HepG2 (cell line): ENCODE measurements around the gene VWA2. TPM values are rescaled to one million over a fixed set of nuclear protein-coding genes. Genes with fewer than 3 reads are reported as not detected.
"Not testable (repeated sequence)": the region's sequence is repeated elsewhere in the genome, so short reads cannot be mapped to it uniquely, and the experiment has no call there.

ENCODE experiments used
- ATAC-seq: fragments of 200-7000 bp; cut with Tn5 transposase; 3 replicates; pipeline ENCODE4 v1.9.1; 2020; ENCODE audit warnings: mild to moderate bottlenecking, moderate library complexity
- BruUV-seq: library from RNA; stranded (reverse); fragments of 400-500 nt; replicated peaks from 2 replicates; lab custom pipeline; 2021; lab: Mats Ljungman, UMichigan
- CTCF ChIA-PET: fragments of 300-600 bp; formaldehyde crosslinking; extraction: SDS; loops from one replicate; lab custom pipeline; 2021; ENCODE audit warnings: low total read pairs, inconsistent platforms, low intra/inter-chr PET ratio; lab: Yijun Ruan, JAX
- POLR2A ChIA-PET: fragments of 350-600 bp; sonication (Branson Sonifier 250); formaldehyde crosslinking; loops from one replicate; lab custom pipeline; 2020; ENCODE audit warnings: antibody characterized with exemption, inconsistent platforms; lab: Yijun Ruan, JAX
- DNase-seq: peaks from one replicate; pipeline ENCODE4 v3.0.0-alpha.2; 2015; ENCODE audit warnings: low spot score
- FAIRE-seq: peaks from 3 replicates; lab custom pipeline; 2011; peaks lifted over from hg19 to GRCh38; lab: Jason Lieb, UNC
- H2AFZ ChIP-seq: one replicate; pipeline ENCODE4 v1.6.1; 2011; ENCODE audit warnings: low read length, inconsistent platforms
- H3K27ac ChIP-seq: fragments of 300-600 bp; 3 replicates; pipeline ENCODE4 v1.8.0; 2011; ENCODE audit warnings: mixed run types, mild to moderate bottlenecking, mixed read lengths, low read length, inconsistent platforms; ENCODE audit not compliant: insufficient read depth; ENCODE audit errors: extremely low read length
- H3K27me3 ChIP-seq, 2 experiments: fragments of 200-600 bp in 1 of 2; 2 replicates in 1 of 2; 3 replicates in 1 of 2; pipeline versions ENCODE4 v1.6.0 to v1.8.0; 2011; ENCODE audit warnings: low read length in 2 of 2, mild to moderate bottlenecking in 2 of 2, moderate library complexity in 2 of 2, inconsistent platforms in 1 of 2; ENCODE audit not compliant: insufficient read depth in 2 of 2, control insufficient read depth in 1 of 2
- H3K36me3 ChIP-seq, 2 experiments: fragments of 200-600 bp in 1 of 2; replicated peaks in 1 of 2; 2 replicates in 1 of 2; 3 replicates in 1 of 2; pipeline versions ENCODE4 v1.5.1 to v1.8.0; 2011; ENCODE audit warnings: low read length in 2 of 2, inconsistent platforms in 1 of 2; ENCODE audit not compliant: insufficient read depth in 2 of 2, control insufficient read depth in 1 of 2
- H3K4me1 ChIP-seq: 2 replicates; pipeline ENCODE4 v1.5.1; 2012; ENCODE audit warnings: low read length, inconsistent platforms; ENCODE audit not compliant: insufficient read depth
- H3K4me2 ChIP-seq: 2 replicates; pipeline ENCODE4 v1.6.0; 2011; ENCODE audit warnings: low read depth, low read length, inconsistent platforms
- H3K4me3 ChIP-seq, 3 experiments: fragments of 200-600 bp in 1 of 3; sonication (generic), shearing (Covaris generic) in 1 of 3; replicated peaks in 1 of 3; 2 replicates each; pipeline ENCODE4 v1.5.1; 2011 to 2016; ENCODE audit warnings: low read length in 3 of 3, inconsistent platforms in 2 of 3, low read depth in 2 of 3, mild to moderate bottlenecking in 2 of 3, control low read depth in 1 of 3, mixed read lengths in 1 of 3; ENCODE audit not compliant: insufficient read depth in 1 of 3
- H3K79me2 ChIP-seq: one replicate; pipeline ENCODE4 v1.6.1; 2011; ENCODE audit warnings: low read length, inconsistent platforms; ENCODE audit not compliant: insufficient read depth
- H3K9ac ChIP-seq: 2 replicates; pipeline ENCODE4 v1.6.0; 2011; ENCODE audit warnings: mild to moderate bottlenecking, low read depth, low read length, inconsistent platforms; ENCODE audit not compliant: insufficient read depth
- H3K9me3 ChIP-seq: 2 replicates; pipeline ENCODE4 v1.5.1; 2012; ENCODE audit warnings: mild to moderate bottlenecking, low read length
- H4K20me1 ChIP-seq: 2 replicates; pipeline ENCODE4 v1.6.0; 2011; ENCODE audit warnings: inconsistent platforms, mild to moderate bottlenecking, low read length, moderate library complexity; ENCODE audit not compliant: insufficient read depth
- FOSL1 ChIP-seq: sonication (generic); formaldehyde crosslinking; IDR thresholded peaks from 2 replicates; pipeline ENCODE4 v1.9.0; 2021; ENCODE audit warnings: missing genetic modification reagents, borderline replicate concordance
- MAFK ChIP-seq, 2 experiments: IDR thresholded peaks in 1 of 2; conservative IDR thresholded peaks in 1 of 2; 2 replicates each; pipeline ENCODE4 v1.6.1; 2011; ENCODE audit warnings: improper control_type of control experiment in 2 of 2, low read length in 2 of 2
- ZNF335 ChIP-seq: sonication (generic); formaldehyde crosslinking; IDR thresholded peaks from 2 replicates; pipeline ENCODE4 v1.4.0; 2020; ENCODE audit warnings: missing genetic modification reagents
- WGBS: methylation state at CpG from one replicate; pipeline ENCODE4 v1.1.6; 2017; ENCODE audit warnings: low lambda C conversion rate; 5-methylcytosine and 5-hydroxymethylcytosine counted together
- in situ Hi-C: cut with HindIII; loops from 2 replicates; pipeline ENCODE4 v1.10.0; 2017; ENCODE audit warnings: low pct_unique_long_range_greater_than_20kb; ENCODE audit not compliant: extremely low pct_ligation_motif_present
- intact Hi-C: fragments of 100-400 bp; cut with micrococcal nuclease; formaldehyde crosslinking; loops from one replicate; pipeline ENCODE4 v1.10.0; 2022; ENCODE audit not compliant: unreplicated experiment
- polyA plus RNA-seq, 8 experiments: library from polyadenylated mRNA; depleted of rRNA in 3 of 8; stranded (reverse) in 7 of 8; unstranded in 1 of 8; fragments of >200 nt; fragmentation: Illumina TruSeq in 4 of 8; extraction: Trizol in 4 of 8; gene quantifications; 2 replicates each; pipeline versions ENCODE4 v1.2.1 to v1.2.3, GENCODE V29; 2011 to 2016; ENCODE audit warnings: low read depth in 4 of 8, missing spikeins in 1 of 8, mixed read lengths in 1 of 8; ENCODE audit not compliant: insufficient read depth in 1 of 8
- total RNA-seq, 5 experiments: library from RNA; depleted of rRNA; stranded (reverse); fragments of >200 nt; fragmentation: Illumina TruSeq; extraction: Trizol; gene quantifications; 2 replicates each; pipeline ENCODE4 v1.2.3, GENCODE V29; 2016; ENCODE audit warnings: low read depth in 1 of 5

VWA2 gene
- total and polyA plus RNA-seq, 2 of the 13 experiments (the other 11 are each of a cell fraction or from before 2014, with no cell fraction given), result not detected

DNA sequence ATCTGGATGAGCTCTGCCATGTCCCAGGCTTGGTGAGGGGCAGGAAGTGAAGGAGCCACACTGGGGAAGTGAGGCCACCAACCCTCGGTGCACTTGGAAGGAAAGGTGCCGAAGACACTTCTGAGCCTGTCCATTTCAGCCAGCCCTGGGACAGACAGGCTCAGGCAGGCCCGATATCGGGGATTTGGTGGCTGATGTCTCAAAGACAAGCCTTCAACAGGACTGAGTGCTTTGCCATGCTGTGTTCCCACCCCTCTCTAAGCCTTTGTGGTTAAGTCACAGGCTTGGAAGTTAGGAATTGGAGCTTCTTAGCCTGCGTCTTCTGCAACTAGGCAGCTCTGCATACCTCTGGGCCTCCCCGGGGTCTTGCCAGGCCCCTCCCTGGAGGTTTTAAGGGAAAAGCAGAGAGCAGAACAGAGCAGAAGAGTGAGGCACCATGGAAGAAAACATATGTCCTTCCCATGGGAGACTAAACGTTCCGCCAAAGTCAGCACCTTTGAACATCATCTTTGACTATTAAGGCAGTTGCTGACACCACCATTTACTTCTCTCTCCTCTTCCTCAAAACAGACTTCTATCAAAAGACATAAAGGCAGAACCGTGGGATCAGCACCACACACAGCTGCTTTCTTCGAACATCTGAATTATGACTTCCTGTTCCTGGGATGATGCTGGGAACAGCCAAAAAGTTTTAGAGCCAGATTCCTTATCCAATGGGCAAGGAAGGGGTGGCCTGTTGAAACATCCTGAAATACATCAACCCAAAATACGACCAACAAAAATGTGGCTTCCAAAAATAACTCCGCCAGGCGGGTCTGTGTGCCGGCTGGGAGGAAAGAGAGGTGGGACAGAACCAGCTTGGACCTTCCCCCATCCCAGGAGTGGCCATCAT lies 93.5 kb downstream of the VWA2 start:
- H3K36me3 ChIP-seq, result no peaks in the 10 kb centered on the region
- in situ Hi-C loops (no loop called here), intact Hi-C loops (no loop called here)
- H3K79me2 ChIP-seq, result no peaks in the 10 kb centered on the region
- H3K27ac ChIP-seq, result no peak overlapping the region
- 19% methylated on average over 13 of the region's 14 CpGs for WGBS
- H3K4me2 ChIP-seq, result no peak overlapping the region
- H3K4me3 ChIP-seq, result no peak overlapping the region
- H3K27me3 ChIP-seq, result peaks cover 0 to 49% of the 10 kb centered on the region in 2 experiments; a peak in 3 of 5 replicates
- H3K4me1 ChIP-seq, result no peaks in the 10 kb centered on the region
- H2AFZ ChIP-seq, result no peak overlapping the region
- ATAC-seq, result no peak
- no peak overlapping the region for H3K9ac ChIP-seq
- no peaks in the 10 kb centered on the region for H4K20me1 ChIP-seq
- TF ChIP-seq FOSL1 (CRISPR knock-in tag) (no peak), ZNF335 (CRISPR knock-in tag) (no peak), MAFK (conservative IDR thresholded peaks at IDR 0.05 in 1 of 2, IDR thresholded peaks at IDR 0.05 in 1 of 2; ENCODE audit: low read length in 2 of 2) (0 out of 4 replicates have a peak, but pooled peaks of 1 of the 2 experiments have one; percentile 0)
- TF ChIP-seq, all 625 proteins: peak for 1
- no peaks in the 10 kb centered on the region for H3K9me3 ChIP-seq
- FAIRE-seq (no peak), DNase-seq (no peak)
- POLR2A ChIA-PET, result no interaction called here
- BruUV-seq, result no TSS peak
- CTCF ChIA-PET, result no interaction called here

DNA sequence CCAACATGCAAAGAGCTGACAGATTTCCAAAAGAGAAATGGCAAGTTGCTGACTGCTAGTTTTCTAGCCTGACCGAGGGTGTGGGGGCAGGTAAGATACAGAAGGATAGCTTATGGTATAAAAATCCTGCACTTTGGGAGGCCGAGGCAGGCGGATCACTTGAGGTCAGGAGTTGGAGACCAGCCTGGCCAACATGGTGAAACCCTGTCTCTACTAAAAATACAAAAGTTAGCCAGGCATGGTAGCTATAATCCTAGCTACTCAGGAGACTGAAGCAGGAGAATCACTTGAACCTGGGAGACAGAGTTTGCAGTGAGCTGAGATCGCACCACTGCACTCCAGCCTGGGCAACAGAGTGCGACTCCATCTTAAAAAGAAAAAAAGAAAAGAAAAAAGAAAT lies 94.4 kb downstream of the VWA2 start:
- CTCF ChIA-PET, POLR2A ChIA-PET, H4K20me1 ChIP-seq, H3K36me3 ChIP-seq, ATAC-seq, intact Hi-C loops, H3K79me2 ChIP-seq, H3K4me3 ChIP-seq, H3K9ac ChIP-seq, DNase-seq, H3K9me3 ChIP-seq, FAIRE-seq, BruUV-seq, H3K4me1 ChIP-seq, H2AFZ ChIP-seq, H3K4me2 ChIP-seq, H3K27ac ChIP-seq, in situ Hi-C loops: not testable (repeated sequence)
- WGBS, result 13% methylated on average over 5 of the region's 5 CpGs
- peaks cover 0 to 49% of the 10 kb centered on the region in 2 experiments; a peak in 3 of 5 replicates for H3K27me3 ChIP-seq
